Tongue (tissue), 2 donors: ENCODE results near the gene PICALM. TPM values are rescaled to one million over a fixed set of nuclear protein-coding genes. Genes with fewer than 3 reads are reported as not detected.
"Not testable (repeated sequence)": the region's sequence is repeated elsewhere in the genome, so short reads cannot be mapped to it uniquely, and the experiment has no call there.

Source experiments
- DNase-seq: peaks from one replicate; pipeline ENCODE4 v3.0.0-alpha.2; 2015
- total RNA-seq: library from RNA; depleted of rRNA; stranded (reverse); fragments of >200 nt; gene quantifications from one replicate; pipeline ENCODE4 v1.2.3, GENCODE V29; 2014

Gene PICALM
- total RNA-seq, 1 donor from 2014 or later, result 391 TPM

GRCh38 chr11:85974122-85974521, 94.8 kb downstream of the PICALM start:
- DNase-seq, result no peak

GRCh38 chr11:85970593-85970992, 98.3 kb downstream of the PICALM start:
- no peak for DNase-seq

- no peak for DNase-seq
Observed at GRCh38 chr11:85967457-85967856, 101.4 kb downstream of the PICALM start.

GRCh38 chr11:85965202-85965601, 103.7 kb downstream of the PICALM start:
- no peak for DNase-seq

DNA sequence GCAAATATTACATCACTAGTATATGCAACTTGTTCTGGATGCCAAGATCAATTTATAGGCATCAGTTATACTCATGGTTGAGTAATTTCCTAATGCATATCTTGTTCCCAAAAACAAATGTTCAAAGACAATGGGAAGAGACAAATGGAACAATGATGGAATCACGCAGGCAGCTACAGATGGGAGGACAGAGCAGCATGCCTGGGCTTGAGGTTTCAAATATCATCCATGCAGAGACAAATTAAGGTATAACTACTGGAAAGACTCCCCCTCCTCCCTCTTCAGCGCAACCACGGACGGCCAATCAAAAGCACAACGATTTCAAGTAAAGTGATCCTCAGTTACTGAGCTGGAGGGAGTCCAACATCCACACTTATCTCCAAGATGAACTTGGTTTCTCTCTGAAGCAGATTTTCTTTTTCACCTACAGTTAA, 106.9 kb downstream of the PICALM start:
- peak; percentile 81 for DNase-seq

GRCh38 chr11:85961130-85961529, 107.8 kb downstream of the PICALM start:
- DNase-seq, result no peak

DNA sequence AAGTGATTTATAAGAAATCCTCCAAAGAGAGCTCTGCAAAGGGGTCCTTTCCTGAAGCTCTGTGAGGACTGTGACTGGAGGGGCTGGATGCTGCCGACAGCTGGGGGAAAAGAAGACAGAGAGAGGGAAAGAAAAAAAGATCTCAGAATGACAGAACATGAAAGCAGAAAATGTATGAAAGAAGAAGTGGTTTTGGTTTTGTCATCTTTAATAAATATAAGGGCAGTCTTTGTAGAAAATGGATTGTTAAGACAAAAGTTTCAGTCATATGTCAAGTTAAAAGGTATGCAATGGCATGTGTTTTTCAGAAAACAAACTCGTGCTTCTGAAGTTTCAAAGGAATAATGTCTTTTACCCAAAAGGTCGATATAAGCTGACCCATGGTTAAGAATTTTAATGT, 108.2 kb downstream of the PICALM start:
- no peak for DNase-seq

GRCh38 chr11:85955531-85955930, 113.4 kb downstream of the PICALM start:
- DNase-seq, result peak; percentile 58

DNA sequence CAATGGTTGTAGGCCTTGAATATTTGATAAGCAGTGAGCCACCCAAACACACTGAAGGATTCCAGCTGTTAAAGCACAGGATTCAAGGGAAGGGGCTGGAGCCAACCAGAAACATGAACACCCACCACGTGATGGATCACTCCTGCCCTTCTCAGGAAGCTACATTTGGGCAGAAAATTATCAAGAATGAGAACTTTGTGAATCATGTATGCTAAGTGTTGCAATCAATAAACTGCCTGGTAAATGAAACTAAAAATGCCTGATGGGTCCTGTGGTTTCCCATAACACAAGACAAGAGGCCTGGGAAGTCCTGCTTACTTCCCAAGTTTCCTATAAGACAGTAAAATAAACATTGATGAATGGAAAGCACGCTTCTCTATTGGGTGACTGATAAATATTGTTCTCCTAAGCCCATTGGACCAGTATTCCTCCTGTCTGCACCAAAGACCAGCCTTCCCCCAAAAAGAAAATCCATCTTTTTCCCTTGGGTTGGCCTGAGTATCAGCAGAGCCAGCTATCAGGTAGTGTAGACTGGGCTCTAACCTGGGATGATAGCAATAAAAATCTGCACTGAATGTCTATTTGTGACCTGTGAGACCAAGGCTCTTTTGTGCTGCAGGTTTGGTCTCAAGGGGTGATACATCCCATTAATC, 115.3 kb downstream of the PICALM start:
- DNase-seq, result no peak

- not testable (repeated sequence) for DNase-seq
Observed at GRCh38 chr11:85952108-85952485, 116.8 kb downstream of the PICALM start.

DNA sequence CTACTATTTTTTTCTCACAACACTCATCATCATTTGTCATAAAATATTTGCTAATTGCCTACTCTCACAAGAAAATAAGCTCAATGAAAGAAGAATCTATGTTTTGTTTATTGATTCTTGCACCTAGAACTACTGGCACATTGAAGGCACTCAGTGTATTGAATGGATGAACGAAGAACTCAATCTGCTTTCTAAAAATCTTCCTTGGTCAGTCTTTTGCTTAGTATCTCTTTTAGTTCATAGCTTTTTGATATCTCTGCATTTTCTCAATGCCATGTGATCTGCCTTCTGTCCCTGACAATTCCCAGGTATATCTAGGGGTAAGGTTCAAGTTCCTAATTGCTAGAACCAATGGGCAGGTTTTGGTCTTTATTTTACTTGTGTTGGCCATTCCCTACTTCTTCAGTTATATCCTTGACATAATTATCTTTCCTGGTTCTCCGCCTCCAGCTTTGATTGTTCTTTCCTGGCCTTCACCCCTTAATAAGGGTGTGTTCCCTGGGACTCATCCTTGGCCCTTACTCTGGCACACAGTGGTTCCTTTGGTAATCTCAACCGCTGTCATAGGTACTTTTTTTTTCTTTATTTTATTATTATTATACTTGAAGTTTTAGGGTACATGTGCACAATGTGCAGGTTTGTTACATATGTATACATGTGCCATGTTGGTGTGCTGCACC, 117.3 kb downstream of the PICALM start:
- no peak for DNase-seq

DNA sequence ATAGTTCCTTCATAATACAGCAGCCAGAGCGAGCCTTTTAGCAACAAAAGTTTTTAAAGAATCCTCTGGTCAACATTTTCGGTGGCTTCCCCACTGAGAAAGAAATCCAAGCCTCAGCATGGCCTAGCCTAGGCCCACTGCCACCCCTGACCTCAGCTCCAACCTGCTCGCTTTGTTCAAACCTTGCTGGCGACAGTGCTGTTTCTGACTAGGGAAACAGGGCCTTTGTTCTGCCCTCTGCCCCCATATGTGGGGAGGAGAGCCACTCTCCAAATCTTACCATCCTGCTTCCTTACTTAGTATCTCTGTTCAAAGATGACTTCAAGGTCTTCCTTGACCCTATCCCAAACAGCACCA, 117.9 kb downstream of the PICALM start:
- DNase-seq, result no peak

DNA sequence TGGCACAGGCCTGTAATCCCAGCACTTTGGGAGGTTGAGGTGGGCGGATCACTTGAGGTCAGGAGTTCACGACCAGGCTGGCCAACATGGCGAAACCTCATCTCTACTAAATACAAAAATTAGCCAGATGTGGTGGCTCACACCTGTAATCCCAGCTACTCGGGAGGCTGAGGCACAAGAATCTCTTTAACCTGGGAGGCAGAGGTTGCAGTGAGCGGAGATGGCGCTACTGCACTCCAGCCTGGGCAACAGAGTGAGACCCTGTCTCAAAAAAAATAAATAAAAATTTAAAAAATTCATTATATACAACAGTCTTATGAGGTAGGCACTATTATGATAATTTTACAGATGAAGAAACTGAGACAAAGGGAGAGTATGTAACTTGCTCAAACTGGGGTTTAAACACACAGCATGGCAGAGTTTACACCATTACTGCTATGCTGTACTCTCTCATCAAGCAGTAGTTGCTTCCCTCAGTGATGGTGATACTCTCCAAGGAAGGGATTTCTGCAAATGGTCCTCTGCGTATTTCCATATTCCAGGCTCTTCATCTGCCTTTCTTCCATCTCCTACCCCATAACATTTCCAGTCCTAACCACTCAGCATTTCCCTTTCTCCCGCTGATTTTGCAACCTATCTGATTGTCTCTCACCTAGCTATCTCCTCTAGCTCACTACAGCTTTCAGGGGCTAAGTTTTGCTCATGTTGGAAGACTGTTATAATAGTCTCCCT, 118.4 kb downstream of the PICALM start:
- no peak for DNase-seq

DNA sequence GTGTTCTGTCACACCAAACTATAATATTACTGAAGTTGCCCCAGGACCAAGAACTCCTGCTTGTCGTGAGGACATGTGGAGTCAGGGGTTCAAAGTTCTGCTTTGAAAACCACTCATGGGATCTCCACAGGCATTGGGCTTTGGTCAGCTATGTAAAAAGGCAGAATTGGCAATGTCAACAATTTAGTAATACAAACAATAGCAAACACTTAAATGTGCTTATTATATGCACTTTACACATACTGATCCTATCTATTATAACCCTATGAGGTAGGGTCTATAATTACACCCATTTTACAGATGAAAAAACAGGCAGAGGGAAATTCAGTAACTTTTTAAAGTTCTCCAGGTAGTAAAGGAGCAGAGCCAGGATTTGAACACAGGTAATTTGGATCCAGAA, 119.1 kb downstream of the PICALM start:
- no peak for DNase-seq

DNA sequence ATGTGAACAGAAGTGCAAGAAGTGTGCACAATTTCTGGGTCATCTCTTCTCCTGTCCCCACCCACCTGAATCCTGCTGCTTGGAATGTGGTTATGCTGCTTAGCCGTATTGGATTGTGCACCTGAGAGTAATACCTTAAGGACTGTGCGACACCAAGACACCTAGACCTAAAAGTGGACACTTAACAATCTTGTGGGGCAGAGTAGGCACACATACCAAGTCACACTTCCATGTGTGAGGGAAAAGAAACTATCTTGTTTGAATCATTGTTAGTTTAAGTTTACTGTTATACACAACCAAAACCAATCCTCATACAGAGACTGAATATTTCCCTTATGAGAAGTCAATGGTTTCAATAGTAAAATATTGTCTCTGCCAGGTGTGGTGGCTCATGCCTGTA, 120.0 kb downstream of the PICALM start:
- DNase-seq, result no peak

- no peak for DNase-seq
Observed at GRCh38 chr11:85947431-85948272, 121.2 kb downstream of the PICALM start.

GRCh38 chr11:85946221-85946620, 122.7 kb downstream of the PICALM start:
- no peak for DNase-seq

GRCh38 chr11:85945788-85946187, 123.1 kb downstream of the PICALM start:
- no peak for DNase-seq

- DNase-seq, result no peak
Observed at GRCh38 chr11:85945296-85945695, 123.6 kb downstream of the PICALM start.

DNA sequence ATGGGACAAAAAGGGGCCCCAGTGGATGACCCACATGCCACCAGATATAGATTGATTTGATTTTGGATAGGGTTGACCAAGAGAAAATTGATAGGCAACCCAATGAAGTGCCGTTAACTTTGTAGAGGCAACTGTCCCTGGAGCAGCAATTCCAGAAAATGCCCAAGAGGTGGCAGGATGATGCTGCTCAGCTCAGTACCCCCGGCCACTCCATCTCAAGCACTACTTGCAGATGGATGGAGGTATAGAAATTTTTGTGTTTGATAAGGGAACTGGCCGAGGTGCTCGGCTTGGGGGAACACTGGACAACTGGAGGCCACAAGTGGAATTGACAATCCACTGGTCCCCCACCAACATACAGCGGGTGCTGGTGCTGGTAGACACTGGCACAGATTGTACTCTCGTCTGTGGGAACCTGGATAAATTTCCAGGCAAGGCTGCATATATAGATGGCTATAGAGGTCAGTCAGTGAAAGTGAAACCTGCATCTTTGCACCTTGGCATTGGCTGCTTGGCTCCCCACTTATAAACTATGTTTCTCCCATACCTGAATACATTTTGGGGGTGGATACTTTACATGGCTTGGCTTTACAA, 127.4 kb downstream of the PICALM start:
- DNase-seq, result peak; percentile 56

- DNase-seq, result no peak
Observed at GRCh38 chr11:85939099-85940015, 129.5 kb downstream of the PICALM start.
